NCI-H2196 (cell line): Measurements from ENCODE around the gene ADAM10.

Experiments used
- DNase-seq: peaks from one replicate; lab custom pipeline; 2025; ENCODE audit not compliant: unreplicated experiment; lab: John Stamatoyannopoulos, UW

ADAM10 gene

DNA sequence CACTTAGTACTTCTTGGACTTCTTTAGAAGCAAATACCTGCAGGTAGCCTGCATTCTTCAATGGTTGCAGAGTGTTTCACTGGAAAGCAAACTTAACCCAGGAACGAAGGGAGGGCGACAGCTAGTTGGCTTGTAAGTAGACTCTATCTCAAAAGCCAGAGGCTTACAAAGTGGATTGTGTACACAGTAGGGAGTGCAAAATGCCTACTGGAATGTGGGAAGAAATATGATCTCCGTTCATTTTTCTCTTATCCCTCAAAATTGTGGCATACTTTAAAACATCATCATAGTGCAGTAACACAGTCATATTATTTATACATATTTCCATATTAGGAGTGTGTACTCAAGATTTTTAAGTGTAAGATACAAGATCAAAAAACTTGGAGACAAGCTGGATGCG, 162.0 kb downstream of the ADAM10 start:
- DNase-seq, result no peak

DNA sequence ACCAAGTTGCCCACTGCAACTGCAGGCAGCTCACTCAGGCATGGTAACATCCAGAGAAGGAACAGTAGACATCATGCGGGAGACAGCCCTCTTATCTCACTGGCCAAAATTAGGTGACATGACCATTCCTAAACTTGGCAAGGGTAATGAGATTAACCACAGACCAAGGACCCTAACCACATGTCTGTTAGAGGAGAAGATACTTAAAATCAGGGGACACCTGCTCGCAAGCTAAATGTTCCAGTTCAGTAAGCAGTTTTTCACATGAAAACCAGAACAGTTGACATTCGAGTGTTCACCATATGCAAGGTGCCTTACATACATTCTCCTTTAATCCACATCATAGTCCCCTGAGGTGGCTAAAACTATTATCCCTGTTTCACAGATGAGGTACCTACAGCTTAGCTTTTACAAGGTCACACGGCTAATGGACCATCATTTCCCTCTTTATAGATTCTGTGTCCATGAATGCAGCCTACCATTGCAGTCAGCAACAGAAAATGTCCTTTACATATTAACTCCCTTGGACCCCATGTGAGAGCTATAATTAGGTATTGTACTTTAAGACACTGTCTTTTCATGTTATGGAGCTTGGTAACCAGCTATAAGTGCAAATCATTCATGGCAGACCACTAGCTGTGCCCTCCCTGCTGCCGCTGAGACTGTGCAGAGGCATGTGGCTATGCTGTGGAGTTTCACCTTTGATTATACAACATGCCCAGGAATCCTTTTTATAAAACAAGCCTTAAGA, 163.6 kb downstream of the ADAM10 start:
- no peak for DNase-seq

DNA sequence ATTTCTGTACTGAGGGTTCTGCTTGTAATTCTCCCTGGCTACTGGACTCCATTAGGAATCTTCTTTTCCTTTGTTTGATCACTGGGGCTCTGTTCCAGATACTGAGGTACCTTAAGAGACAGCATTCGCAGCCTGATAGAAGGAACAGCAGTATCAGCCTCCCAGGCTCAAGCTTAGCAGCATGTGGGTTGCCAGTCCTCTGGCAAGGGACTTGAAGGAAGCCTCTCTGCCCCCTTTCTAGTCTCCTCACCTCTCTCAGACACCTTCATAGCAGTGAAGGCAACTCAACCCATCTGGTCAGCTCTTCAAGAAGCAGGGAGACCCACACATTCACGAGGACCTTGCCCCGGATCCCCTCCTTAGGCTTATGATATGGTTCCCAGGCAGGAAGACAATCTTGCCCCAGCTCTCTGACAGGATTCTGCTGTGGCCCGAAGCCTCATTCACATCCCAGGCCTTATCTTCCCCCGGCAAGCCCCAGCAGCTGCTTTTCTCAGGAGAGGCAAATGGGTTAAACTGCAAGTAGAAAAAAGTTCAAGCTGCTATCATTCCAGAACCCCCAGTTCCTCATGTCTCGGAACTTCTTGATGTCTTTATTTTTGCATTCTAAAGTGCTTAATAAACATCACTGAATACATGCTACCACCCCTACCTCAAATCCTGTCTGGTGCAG, 164.6 kb downstream of the ADAM10 start:
- DNase-seq, result no peak

GRCh38 chr15:58583171-58583908, 166.2 kb downstream of the ADAM10 start:
- DNase-seq, result no peak

- DNase-seq, result no peak
Measured at GRCh38 chr15:58582160-58582559, 167.3 kb downstream of the ADAM10 start.

GRCh38 chr15:58576657-58577056, 172.8 kb downstream of the ADAM10 start:
- no peak for DNase-seq

DNA sequence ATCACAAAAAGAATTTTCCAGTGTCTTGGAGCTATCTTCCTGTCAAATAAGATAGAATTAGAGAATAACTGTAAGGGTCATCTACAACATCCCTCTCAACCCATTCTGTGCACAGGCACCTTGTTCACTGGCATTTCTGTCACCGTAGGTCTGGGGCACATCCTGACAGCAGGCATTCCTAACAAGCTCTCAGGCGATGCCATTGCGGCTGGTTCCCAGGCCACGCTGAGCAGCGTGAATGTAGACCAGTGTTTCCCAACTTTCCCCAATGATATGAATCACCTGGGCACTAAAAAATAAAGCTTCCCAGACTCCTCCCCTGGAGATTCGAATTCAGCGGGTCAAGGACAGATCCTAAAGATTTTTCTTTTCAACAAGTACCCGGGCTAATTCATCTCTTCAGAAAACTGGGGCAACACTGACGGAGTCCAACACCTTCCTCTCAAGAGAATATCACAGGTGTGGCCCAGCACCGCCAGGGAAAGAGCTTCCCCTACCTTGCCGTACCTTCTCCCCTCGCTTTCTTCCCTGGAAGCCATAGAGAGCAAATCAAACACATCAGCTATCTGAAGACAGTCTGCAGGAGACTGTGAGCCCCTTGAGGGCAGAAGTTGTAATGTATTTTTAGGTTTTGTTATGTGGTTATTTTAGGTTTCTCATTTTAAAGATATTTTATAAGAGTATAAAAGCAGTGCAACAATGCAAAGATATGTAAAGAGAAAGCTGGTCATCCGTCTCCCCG, 174.3 kb downstream of the ADAM10 start:
- DNase-seq, result no peak

- no peak for DNase-seq
Measured at GRCh38 chr15:58574631-58575030, 174.9 kb downstream of the ADAM10 start.

GRCh38 chr15:58573270-58573669, 176.2 kb downstream of the ADAM10 start:
- no peak for DNase-seq

DNA sequence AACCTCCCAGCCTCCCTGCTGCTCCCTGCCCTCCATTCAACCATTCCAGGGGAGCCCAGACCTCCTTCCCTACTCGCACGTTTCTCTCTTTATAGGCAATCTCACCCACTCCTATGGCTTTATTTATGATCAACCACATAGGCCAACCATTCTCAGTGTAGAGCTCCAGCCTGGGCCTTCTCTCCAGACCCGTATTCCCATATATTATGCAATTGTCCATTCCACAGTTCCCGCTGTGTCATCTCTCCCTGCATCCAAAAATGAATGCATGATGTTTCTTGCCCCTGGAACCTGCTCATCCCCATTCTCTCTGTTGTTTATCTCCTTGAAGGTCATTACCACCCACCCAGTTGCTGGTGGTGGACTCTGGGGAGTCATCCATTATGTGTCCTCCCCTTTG, 177.0 kb downstream of the ADAM10 start:
- DNase-seq, result no peak

DNA sequence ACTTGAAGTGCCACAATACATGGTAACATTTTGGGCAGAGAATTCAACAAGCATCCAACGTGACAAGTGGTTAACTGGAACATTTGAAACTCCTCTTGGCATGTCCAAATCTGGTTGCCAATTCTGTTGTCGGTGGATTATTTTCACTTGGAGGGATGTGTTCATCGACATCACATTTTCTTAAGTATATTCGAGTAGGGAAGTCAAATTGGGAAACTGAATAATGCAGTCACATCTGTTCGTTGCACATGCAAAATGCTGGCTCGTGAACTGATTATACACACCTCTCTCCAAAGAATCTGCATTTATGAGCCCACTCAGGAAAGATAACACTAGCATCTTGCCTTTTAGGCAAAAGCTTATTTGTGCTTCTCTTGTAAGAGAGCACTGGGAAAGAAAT, 178.0 kb downstream of the ADAM10 start:
- no peak for DNase-seq

DNA sequence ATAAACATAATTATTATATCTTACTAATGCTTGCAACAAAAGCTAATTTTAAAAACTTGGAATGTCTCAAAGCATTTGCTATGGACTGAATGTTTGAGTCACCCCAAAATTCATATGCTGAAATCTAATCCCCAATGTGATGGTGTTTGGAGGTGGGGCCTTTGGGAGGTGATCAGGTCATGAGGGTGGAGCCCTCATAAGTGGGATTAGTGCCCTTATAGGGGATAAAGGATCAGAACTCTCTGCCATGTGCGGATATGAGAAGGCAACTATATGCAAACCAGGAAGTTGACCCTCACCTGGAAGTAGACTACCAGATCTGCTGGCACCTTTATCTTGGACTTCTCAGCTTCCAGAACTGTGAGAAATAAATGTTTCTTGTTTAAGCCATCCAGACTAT, 180.1 kb downstream of the ADAM10 start:
- no peak for DNase-seq

DNA sequence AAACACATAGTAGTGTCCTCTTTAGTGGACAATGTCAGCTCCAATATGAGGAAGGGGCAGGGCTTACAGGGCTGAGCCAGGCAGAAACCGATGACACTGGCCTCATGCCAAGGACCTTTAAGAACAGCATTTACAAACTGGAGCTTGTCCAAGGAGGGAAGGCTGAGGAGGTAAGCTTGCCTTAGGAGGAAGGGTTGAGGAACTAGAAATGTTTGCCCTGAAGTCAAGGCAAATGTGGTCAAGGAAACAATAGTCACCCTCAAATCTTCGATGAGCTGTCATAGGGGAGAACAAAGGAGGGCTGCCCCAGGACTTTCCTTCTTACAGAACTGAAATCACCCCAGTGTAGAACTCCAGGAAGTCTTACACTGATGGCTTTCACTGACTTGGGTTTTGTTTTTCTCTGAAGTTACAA, 181.3 kb downstream of the ADAM10 start:
- DNase-seq, result no peak

GRCh38 chr15:58566029-58566428, 183.5 kb downstream of the ADAM10 start:
- DNase-seq, result no peak

DNA sequence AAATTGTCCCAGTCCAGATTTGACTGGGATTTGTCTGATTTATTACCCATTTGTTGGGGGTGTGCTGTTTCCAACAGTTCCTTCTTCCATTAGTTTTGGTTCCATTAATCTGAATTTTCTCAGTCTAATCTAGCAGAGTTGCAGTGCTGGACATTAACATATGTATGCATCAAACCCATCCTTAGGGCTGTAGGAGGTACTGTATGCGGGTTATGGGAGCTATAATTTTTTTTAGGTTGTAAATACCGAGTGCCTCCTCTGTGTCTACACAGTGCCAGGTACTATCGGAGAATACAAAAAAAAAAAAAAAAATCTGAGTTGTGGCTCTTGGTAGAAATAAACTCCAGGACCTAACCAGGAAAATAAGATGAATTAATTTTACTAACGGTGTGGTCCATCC, 183.9 kb downstream of the ADAM10 start:
- DNase-seq, result no peak

DNA sequence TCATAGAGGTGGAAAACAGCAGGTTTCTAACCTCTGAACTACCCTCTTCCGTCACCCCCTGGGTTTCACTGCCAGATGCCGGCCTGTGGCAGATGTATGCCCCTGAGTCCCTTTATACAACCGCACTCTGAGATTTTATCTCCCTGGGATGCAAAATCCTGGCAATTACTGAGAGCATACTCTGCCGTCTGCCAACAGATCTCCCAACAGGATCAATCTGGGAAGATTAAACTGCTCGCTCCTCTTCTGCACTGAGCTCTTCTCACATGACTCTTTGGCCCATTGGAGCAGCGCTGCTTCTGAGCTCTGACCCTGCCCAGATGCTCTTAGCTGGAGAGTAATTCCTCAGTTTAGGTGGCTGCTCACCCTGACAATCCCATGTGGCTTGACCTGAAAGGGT, 184.5 kb downstream of the ADAM10 start:
- no peak for DNase-seq

DNA sequence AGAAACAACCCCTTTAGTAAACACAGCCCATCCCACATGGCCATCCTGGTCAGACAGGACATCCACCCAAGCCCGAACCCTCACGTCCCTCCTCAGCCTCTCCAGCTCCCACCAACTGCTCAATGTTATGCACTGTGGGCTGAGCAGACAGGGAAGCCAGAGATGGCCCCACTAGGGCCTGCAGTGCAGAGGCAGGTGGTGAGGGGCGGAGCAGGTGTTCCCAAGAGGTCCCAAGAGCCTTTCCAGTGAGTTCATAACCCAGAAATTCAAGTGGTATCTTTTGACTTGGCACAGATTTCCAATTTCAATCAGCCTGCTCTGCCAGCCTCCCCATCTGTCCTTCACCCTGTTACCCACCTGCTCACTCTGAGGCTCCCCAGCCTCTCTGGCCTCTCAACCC, 187.4 kb downstream of the ADAM10 start:
- no peak for DNase-seq

- DNase-seq, result no peak
Measured at GRCh38 chr15:58561321-58561720, 188.2 kb downstream of the ADAM10 start.

DNA sequence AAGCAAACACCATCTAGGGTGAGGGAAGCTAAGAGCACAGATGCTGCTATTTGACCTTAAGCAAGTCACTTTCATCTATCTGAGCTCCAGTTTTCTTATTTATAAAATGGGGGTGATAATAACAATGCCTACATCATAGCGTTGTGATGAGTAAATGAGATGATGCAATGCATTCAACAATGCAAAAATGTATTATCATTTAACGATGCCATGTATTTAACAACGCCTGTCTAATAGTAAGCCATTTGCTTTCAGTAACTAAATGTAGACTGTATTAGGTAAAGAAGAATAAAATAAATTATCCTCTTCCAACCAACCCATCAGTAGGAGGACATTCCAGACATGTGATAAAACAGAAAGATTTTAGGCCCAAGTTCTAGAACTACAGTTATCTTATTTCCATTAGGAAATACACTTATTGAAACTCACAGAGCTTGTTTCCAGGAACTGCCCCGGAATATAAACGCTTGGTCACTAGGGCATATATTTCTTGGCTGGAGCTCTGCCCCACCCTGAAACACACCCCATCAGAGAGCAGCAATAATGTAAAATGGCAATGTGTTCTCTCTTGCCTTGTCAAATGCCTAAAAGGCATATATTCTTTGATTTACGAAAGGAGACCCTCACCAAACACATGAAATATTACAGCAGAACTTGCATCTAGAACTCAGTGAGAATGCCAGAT, 189.5 kb downstream of the ADAM10 start:
- no peak for DNase-seq

GRCh38 chr15:58558777-58559176, 190.7 kb downstream of the ADAM10 start:
- DNase-seq, result no peak

DNA sequence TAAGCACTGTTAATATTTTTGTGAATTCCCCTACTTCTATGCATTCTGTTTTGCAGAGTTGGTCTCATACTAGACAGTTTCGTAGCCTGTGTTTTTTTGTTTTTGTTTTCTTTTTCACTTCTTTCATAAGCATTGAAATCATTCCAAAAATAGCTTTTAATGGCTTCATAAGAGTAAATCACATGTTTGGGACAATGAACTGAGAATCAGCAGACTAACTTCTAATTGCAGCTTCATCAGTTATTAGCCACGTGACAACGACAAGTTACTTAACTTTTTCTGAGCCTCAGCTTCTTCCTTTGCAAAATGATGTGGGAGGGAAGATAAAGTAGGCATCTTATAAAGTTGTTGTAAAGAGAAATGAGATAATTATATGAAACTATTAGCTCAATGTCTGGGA, 193.0 kb downstream of the ADAM10 start:
- no peak for DNase-seq
